ENCODE results near the gene DPYD. TPM values are rescaled to one million over a fixed set of nuclear protein-coding genes. Genes with fewer than 3 reads are reported as not detected.
"Not testable (repeated sequence)": the region's sequence is repeated elsewhere in the genome, so short reads cannot be mapped to it uniquely, and the experiment has no call there.

The DPYD gene
- polyA plus RNA-seq, 3 donors, result 4.2 to 23.5 (median 17.1) TPM

DNA sequence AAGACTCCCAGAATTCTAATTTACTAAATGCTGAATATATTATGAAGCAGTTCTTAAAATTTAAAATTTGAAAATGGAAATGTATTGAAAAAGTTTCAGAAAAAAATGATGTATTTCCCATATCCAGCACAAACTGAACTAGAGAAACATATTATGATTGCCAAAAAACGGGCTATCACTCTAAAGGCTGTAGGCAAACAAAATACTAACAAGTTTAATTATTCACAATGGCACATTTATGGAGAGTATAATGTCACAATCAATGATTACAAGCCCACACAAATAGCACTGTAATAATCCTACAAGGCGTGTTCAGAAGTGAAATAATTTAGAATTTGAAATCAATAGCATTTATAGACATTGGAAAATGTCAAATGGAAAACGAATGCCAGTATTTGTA, 667.9 kb downstream of the DPYD start:
- no peak overlapping the region for H3K27ac ChIP-seq (ENCODE audit: low read depth, low read length)
- WGBS, 3 donors, result 46 to 90% (median 79%) methylated on average over 3 of the region's 3 CpGs

GRCh38 chr1:97252076-97252475, 668.8 kb downstream of the DPYD start:
- H3K27ac ChIP-seq (ENCODE audit: low read depth, low read length), result no peak overlapping the region
- 0 to 91% (median 2%) methylated on average over 1 of the region's 1 CpG for WGBS, 3 donors

DNA sequence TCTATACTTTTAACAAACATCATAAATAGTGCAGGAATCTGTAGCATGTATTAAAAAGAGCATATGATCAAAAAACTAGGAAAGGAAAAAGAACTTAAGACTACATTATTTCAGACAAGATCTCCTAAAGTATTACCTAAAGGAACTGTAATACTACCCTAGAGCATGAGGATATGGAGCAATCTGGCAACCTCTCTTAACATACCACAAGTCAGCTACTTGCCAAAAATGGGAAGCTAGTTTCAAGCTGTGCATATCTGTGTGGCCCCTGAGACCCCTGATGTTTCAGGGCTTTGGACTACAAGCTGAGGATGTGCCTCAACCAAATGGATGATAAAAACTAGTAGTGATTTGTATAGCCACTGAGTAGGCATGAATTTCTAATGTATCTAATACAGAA, 673.6 kb downstream of the DPYD start:
- no peak overlapping the region for H3K27ac ChIP-seq (ENCODE audit: low read depth, low read length)

DNA sequence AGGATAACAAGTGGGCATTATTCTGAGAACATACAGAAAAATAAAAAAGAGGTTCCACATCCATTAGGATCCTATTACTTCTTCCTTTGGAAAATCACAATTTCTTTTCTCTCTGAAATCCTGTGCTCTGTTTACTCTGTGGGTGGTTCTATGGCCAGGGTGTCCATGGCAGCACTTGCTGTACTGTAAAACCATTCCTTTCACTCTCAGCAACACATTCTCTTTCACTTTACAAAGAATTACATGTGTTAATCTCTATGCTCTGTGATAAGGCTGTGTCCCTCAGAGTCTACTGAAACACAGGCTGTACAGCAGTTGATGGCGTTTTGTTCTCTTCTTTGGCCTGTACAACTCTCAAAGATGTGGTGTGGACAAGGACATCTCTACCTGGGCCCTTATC, 675.2 kb downstream of the DPYD start:
- WGBS, 3 donors, result 21 to 68% (median 44%) methylated on average over 1 of the region's 1 CpG
- no peak overlapping the region for H3K27ac ChIP-seq (ENCODE audit: low read depth, low read length)

GRCh38 chr1:97245026-97245425, 675.8 kb downstream of the DPYD start:
- no peak overlapping the region for H3K27ac ChIP-seq (ENCODE audit: low read depth, low read length)
- WGBS, 3 donors, result 82 to 91% (median 88%) methylated on average over 4 of the region's 4 CpGs

DNA sequence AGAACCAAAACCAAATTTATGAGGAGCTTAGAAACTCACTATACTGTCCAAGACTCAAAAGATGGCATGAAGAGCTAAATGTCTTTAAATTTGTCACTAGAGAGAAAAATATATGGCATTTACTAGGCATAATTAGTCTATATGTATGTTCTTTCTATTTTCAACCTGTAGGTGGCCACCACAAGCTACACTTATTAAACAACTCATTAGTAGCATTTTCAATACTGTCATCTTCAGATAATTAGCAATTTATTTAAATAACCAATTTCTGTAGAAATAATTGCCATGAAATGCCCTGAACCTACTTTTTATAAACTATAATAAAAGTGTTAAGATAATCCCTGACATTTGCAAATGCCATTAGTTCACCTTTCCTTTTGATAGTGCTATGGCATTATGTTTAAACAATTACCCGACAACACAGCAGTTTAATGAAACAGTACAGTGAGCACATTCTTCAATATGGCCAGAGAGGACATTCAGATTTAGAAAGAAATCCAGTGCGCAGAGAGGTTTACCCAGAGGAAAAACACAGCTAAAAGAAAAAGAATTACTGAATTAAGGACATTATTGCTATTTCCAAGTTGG, 676.8 kb downstream of the DPYD start:
- 79 to 91% (median 90%) methylated on average over 2 of the region's 2 CpGs for WGBS, 3 donors
- H3K27ac ChIP-seq (ENCODE audit: low read depth, low read length), result no peak overlapping the region

- H3K27ac ChIP-seq (ENCODE audit: low read depth, low read length), result no peak overlapping the region
- WGBS, 3 donors, result 54 to 83% (median 80%) methylated on average over 3 of the region's 3 CpGs
Observed at GRCh38 chr1:97238816-97239215, 682.0 kb downstream of the DPYD start.

- H3K27ac ChIP-seq (ENCODE audit: low read depth, low read length), result not testable (repeated sequence)
- 95 to 100% (median 96%) methylated on average over 2 of the region's 2 CpGs for WGBS, 3 donors
Observed at GRCh38 chr1:97231354-97231753, 689.5 kb downstream of the DPYD start.

- H3K27ac ChIP-seq (ENCODE audit: low read depth, low read length), result no peak overlapping the region
- WGBS, 3 donors, result 87 to 96% (median 92%) methylated on average over 2 of the region's 2 CpGs
Observed at GRCh38 chr1:97212671-97213070, 708.2 kb downstream of the DPYD start.

DNA sequence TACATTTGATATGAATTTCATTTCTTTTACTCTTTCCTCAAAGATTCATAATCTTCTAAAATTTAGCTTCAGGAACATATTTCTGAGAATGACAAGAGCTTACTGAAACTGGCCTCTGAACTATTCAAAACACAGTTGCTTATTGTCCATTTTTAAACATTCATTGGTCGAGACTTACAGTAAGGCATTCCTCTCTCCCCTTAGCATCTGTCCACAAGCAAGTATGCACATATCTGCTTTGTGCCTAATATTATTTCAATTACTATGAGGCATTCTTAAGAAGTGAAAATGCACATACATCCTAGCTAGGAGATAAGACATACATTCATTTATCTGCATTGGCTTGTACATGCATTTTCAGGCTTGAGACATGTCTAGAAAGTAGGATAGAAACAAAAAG, 710.5 kb downstream of the DPYD start:
- no peak overlapping the region for H3K27ac ChIP-seq (ENCODE audit: low read depth, low read length)
- 86 to 89% (median 88%) methylated on average over 1 of the region's 1 CpG for WGBS, 3 donors

GRCh38 chr1:97209381-97209957, 711.4 kb downstream of the DPYD start:
- WGBS, 3 donors, result 75 to 91% (median 84%) methylated on average over 3 of the region's 3 CpGs
- no peak overlapping the region for H3K27ac ChIP-seq (ENCODE audit: low read depth, low read length)

- H3K27ac ChIP-seq (ENCODE audit: low read depth, low read length), result no peak overlapping the region
Observed at GRCh38 chr1:97207868-97208267, 713.0 kb downstream of the DPYD start.

DNA sequence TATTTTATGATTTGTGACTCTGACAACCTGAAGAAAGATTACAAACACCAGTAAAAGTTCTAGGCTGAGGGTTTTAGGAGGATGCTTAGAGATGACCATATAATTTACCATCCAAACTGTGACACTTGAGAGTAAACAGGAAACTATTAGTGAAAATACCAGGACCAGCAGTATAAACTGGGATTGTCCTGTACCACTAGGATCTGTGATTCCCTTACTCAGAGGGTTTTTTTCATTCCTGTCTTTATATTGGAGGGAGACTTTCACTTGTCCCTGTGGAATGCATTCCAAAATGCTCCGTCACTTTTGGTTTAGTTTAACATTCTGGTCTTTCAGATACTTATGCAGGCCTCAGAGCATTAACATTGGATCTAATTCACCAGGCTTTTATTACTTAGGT, 716.4 kb downstream of the DPYD start:
- no peak overlapping the region for H3K27ac ChIP-seq (ENCODE audit: low read depth, low read length)

DNA sequence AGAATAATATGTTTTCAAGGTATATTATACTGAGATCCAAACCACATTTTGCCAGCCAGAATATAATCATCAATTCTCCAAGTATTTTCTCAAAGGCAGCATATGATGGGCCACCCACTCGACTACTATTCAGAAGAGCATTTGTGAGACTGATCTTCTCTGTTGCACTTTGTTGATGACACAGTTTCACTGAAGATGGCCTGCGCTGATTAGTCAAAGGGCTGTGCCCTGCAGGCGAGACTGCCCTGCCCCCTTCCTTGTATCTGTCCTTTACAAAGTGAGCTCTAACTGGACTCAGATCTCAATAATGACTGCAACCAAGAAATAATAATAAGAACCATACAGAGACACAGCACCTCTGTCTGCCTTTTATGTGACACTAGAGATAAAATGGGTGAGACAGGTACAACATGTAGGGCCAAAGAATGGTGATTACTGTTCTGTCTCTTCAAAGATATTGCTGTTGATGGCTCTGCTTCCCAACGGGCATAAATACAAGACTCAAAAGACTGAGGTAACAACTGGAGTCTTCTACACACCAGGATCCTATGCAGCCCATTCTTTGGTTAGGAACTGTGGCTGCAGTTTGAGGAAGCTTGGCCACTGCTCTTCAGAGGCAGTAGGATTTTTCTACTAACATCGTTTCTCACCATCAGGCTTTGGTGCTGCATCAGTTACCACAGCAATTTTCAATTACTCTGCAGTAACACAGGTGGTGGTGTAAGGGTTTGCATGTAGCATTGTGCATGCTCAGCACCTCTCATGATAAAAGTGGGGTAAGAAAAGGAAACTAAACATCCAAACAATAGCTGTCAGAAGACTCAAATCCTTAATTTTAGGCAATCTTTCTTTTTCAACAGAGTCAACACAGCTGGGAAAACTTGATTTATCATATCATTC, 718.1 kb downstream of the DPYD start:
- WGBS, 3 donors, result 80 to 91% (median 85%) methylated on average over 5 of the region's 5 CpGs
- H3K27ac ChIP-seq (ENCODE audit: low read depth, low read length), result no peak overlapping the region

More for the DNA sequence above, 716.4 kb downstream of the DPYD start:
- whole genome bisulfite sequencing, 3 donors, result 61 to 84% (median 66%) methylated on average over 1 of the region's 1 CpG

DNA sequence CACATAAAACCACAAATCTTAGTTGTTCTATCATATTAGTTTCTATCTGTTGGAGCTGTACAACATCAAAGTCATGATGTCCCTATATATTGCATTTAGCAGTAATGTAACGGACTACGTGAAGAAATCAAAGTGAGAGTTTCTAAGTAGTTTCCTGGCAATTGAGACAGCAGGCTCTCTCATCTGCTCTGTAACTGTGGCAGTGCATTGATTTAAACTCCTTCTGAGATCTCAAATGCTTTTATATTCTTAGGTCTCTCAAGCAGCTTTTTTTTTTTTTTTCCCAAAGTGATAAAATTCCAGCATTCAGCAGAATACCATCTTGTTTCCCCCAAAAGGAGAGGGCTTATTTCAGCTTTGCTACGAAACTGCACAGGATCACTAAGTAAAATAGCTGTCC, 719.2 kb downstream of the DPYD start:
- 93 to 96% (median 95%) methylated on average over 3 of the region's 3 CpGs for WGBS, 3 donors
- H3K27ac ChIP-seq (ENCODE audit: low read depth, low read length), result no peak overlapping the region

DNA sequence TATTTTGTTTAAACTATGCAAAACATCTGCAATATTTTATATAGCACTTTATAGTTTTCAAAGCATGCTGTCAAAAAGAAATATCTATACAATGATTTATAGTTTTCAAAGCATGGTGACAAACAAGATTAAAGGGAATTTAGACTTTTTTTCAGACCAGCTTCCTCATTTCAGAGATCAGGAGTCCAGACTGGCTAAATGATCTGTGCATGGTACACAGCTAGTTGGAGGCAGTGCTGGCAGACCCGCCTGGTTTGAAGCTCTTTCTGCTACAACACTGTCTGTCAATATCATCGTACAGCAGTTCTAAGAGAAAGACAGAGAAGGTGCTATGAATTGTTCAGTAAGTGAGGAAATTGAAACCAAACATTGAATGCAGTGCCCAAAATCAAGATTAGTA, 720.2 kb downstream of the DPYD start:
- WGBS, 3 donors, result 56 to 74% (median 66%) methylated on average over 2 of the region's 2 CpGs
- no peak overlapping the region for H3K27ac ChIP-seq (ENCODE audit: low read depth, low read length)

DNA sequence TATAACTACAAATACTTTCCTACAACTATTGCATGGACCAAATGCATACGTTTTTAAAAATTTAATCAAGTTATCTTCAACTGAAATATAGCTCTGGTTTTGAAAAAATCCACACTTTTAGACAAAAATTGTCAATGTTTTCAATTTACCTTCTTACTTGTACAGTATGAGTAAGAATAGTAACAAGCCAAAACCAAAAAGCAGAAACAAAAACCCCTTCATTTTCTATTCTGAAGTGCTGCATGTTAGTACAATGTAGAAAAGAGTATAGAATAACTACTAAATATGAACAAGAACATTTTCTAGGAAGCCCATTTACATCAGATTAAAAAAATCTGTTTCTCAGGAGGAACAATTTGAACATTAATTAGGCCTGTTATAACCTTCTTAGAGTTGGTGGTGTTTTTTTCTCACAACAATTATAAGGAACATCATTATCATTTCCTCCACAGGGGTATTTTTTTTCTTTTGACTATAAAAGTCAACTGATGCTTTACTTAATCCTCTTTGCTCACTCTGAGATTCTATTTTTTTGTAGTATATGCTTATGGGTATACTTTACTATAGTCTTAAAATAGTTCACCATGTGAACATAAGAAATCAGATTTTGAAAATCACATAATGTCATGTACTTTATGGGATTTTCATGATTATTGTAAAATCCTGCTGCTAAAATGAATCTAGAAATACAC, 723.9 kb downstream of the DPYD start:
- 70 to 94% (median 91%) methylated on average over 1 of the region's 1 CpG for WGBS, 3 donors
- H3K27ac ChIP-seq (ENCODE audit: low read depth, low read length), result no peak overlapping the region

- 63 to 85% (median 85%) methylated on average over 4 of the region's 4 CpGs for WGBS, 3 donors
- no peak overlapping the region for H3K27ac ChIP-seq (ENCODE audit: low read depth, low read length)
Observed at GRCh38 chr1:97192872-97193572, 727.8 kb downstream of the DPYD start.

GRCh38 chr1:97190326-97190725, 730.5 kb downstream of the DPYD start:
- H3K27ac ChIP-seq (ENCODE audit: low read depth, low read length), result no peak overlapping the region

All from adipose tissue (tissue), 3 donors.